Prostate gland (tissue), 2 donors: Measurements from ENCODE around the gene NBEA.

Experiments
- CTCF ChIP-seq, 4 experiments: fragments of 200-600 bp in 2 of 4; fragments of 450-650 bp in 2 of 4; sonication (generic) in 2 of 4; IDR thresholded peaks; 1 replicate in 3 of 4; 2 replicates in 1 of 4; pipeline ENCODE4 v1.5.1; 2016 to 2019; ENCODE audit warnings: antibody characterized with exemption in 4 of 4, mild to moderate bottlenecking in 2 of 4, moderate library complexity in 2 of 4
- POLR2A ChIP-seq: fragments of 450-650 bp; IDR thresholded peaks from one replicate; pipeline ENCODE4 v1.6.1; 2016; ENCODE audit warnings: antibody characterized with exemption, mild to moderate bottlenecking

DNA sequence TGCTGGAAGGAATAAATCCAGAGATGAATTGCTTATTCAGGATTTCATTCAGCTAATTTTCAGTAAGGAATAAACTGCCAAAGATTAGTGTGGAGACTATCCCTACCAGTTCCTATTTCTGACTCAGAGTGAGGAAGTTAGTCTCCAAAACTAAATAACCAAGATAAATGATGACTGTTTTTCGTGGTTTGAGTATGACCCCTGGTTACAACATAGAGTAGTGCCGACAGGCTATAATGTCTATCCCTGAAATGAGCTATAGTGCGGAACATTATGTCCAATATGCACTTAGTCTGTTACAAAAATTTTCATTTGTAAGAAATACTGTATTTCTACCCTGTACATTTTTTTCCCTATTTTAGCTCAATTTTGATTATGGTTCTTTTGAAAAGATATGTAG is 51.4 kb downstream of the NBEA start:
- TF ChIP-seq CTCF (IDR thresholded peaks at IDR 0.05) (no peak), POLR2A (no peak)
